ENCODE results near the gene UGT2B7. TPM values are rescaled to one million over a fixed set of nuclear protein-coding genes. Genes with fewer than 3 reads are reported as not detected.
"Not testable (repeated sequence)": the region's sequence is repeated elsewhere in the genome, so short reads cannot be mapped to it uniquely, and the experiment has no call there.

Gene UGT2B7
- total RNA-seq, 1 donor from 2014 or later: not detected

DNA sequence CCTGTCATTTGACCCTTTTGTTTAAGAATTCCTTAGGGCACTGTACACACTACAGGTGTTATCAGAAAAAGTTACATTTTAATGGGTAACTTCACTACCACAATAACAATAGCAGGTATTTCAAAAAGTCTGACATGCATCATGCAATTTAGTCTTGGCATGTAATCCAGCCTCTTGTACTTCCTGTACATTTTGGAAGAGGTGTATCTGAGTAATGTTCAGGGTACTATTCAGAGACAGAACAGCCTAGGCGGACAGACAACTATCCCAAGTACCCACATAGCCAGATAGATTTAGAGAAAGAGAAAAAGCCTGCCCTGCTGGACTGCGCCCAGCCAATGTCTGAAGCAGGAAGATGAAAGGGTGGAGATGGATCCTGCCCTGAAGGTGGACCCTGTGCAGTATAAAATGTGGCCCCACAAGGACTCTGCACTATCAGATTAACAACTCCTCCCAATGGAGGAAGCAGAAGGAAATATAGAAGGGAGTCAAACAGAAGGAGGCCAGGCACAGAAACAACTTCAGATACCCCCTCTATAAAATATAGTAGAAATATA is 8.5 kb downstream of the UGT2B7 start:
- no peaks in the 10 kb centered on the region for H3K36me3 Mint-ChIP-seq (ENCODE audit: low read depth, unreplicated experiment)
- H3K9me3 Mint-ChIP-seq (ENCODE audit: unreplicated experiment): no peaks in the 10 kb centered on the region
- TF ChIP-seq, protein P1, sequence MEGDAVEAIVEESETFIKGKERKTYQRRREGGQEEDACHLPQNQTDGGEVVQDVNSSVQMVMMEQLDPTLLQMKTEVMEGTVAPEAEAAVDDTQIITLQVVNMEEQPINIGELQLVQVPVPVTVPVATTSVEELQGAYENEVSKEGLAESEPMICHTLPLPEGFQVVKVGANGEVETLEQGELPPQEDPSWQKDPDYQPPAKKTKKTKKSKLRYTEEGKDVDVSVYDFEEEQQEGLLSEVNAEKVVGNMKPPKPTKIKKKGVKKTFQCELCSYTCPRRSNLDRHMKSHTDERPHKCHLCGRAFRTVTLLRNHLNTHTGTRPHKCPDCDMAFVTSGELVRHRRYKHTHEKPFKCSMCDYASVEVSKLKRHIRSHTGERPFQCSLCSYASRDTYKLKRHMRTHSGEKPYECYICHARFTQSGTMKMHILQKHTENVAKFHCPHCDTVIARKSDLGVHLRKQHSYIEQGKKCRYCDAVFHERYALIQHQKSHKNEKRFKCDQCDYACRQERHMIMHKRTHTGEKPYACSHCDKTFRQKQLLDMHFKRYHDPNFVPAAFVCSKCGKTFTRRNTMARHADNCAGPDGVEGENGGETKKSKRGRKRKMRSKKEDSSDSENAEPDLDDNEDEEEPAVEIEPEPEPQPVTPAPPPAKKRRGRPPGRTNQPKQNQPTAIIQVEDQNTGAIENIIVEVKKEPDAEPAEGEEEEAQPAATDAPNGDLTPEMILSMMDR (IDR thresholded peaks at IDR 0.05; ENCODE audit: unreplicated experiment): no peak

DNA sequence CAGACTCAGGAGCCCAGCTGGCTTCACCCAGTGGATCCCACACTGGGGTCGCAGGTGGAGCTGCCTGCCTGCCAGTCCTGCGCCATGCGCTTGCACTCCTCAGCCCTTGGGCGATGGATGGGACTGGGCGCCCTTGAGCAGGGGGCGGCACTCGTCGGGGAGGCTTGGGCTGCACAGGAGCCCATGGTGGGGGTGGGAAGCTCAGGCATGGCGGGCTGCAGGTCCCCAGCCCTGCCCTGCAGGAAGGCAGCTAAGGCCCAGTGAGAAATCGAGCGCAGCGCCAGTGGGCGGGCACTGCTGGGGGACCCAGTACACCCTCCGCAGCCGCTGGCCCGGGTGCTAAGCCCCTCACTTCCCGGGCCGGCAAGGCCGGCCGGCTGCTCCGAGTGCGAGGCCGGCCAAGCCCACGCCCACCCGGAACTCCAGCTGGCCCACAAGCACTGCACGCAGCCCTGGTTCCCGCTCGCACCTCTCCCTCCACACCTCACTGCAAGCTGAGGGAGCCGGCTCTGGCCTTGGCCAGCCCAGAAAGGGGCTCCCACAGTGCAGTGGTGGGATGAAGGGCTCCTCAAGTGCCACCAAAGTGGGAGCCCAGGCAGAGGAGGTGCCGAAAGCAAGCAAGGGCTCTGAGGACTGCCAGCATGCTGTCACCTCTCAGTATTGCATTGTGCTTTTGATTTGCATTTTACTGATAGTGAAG is 19.0 kb downstream of the UGT2B7 start:
- H3K27me3 Mint-ChIP-seq (ENCODE audit: unreplicated experiment); H3K9me3 Mint-ChIP-seq (ENCODE audit: unreplicated experiment); H3K27ac Mint-ChIP-seq (ENCODE audit: unreplicated experiment); H3K36me3 Mint-ChIP-seq (ENCODE audit: low read depth, unreplicated experiment); H3K4me3 Mint-ChIP-seq (ENCODE audit: unreplicated experiment); DNase-seq (ENCODE audit: low spot score): not testable (repeated sequence)
- H3K4me1 Mint-ChIP-seq (ENCODE audit: unreplicated experiment): peaks cover 15% of the 10 kb centered on the region

More for the DNA sequence above, 8.5 kb downstream of the UGT2B7 start:
- Mint-ChIP-seq H3K4me1 (ENCODE audit: unreplicated experiment) (no peaks in the 10 kb centered on the region), H3K27ac (ENCODE audit: unreplicated experiment) (no peak overlapping the region), H3K4me3 (ENCODE audit: unreplicated experiment) (no peak overlapping the region), H3K27me3 (ENCODE audit: unreplicated experiment) (peaks cover 2% of the 10 kb centered on the region)
- no peak for DNase-seq (ENCODE audit: low spot score)

DNA sequence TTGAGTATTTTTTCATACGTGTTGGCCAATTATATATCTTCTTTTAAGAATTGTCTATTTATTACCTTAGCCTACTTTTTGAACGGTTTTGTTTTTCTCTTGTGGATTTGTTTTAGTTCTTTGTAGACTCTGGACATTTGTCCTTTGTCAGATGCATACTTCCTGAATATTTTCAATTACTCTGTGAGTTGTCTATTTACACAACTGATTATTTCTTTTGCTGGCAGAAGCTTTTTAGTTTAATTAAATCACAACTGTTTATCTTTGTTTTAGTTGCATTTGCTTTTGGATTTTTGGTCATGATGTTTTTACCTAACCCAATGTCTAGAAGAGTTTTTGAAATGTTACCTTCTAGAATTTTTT is 19.6 kb downstream of the UGT2B7 start:
- Mint-ChIP-seq H3K9me3 (ENCODE audit: unreplicated experiment) (no peaks in the 10 kb centered on the region), H3K27me3 (ENCODE audit: unreplicated experiment) (peaks cover 2% of the 10 kb centered on the region), H3K4me3 (ENCODE audit: unreplicated experiment) (no peak overlapping the region), H3K27ac (ENCODE audit: unreplicated experiment) (peak overlapping the region; percentile 89), H3K36me3 (ENCODE audit: low read depth, unreplicated experiment) (no peaks in the 10 kb centered on the region), H3K4me1 (ENCODE audit: unreplicated experiment) (peaks cover 15% of the 10 kb centered on the region)
- TF ChIP-seq, protein P1 (IDR thresholded peaks at IDR 0.05; ENCODE audit: unreplicated experiment): no peak
- DNase-seq (ENCODE audit: low spot score): no peak

DNA sequence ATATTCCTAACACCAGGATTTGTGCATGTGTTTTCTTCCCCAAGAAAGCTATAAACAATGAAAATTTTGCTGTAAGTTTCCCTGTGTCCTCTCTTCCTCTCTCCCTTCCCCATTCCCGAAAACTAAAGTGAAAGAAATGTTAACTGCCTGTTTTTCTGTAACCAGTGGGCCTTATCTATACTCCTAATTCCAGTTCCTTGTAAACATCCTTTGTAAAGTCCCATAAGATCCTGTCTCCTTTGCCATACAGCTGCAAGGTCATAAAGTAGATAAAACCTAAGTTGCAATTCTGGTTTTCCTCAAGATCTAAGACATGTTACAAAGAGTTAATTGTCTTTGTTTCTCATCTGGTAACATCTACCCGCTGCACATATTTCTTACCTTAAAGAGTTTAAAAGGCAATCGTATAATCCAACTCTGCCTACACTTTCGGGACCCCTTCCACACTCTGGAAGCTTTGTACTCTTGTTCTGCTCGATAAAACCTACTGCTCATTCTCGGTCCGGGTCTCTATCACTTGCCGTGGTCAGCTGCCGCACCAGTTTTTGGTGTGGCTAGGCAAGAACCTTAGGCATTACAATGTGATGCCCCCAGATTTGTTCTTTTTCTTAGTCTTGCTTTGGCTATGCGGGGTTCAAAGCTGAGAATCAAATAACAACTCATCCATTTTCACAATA is 20.5 kb downstream of the UGT2B7 start:
- Mint-ChIP-seq H3K27me3 (ENCODE audit: unreplicated experiment) (peaks cover 2% of the 10 kb centered on the region), H3K4me1 (ENCODE audit: unreplicated experiment) (peaks cover 15% of the 10 kb centered on the region)

DNA sequence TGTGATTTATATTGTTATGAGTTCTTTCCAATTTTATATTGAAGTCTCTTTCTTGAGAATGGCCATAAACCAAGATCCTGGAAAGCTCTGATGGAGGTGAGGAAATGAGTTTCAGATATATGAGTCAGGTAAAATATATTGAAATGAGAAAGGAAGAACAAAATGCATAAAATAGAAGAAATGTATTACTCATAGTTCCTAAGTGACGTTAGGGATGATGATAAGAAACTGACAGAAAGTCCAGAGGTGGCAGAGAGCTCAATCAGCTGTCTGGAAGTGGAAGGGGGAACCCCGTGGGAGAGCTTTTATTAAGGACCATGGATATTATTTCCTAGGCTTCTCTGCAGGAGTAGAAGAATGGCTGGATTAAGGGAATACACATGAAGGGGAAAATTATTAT is 24.6 kb downstream of the UGT2B7 start:
- peaks cover 13% of the 10 kb centered on the region for H3K4me1 Mint-ChIP-seq (ENCODE audit: unreplicated experiment)
- no peak overlapping the region for H3K4me3 Mint-ChIP-seq (ENCODE audit: unreplicated experiment)
- no peaks in the 10 kb centered on the region for H3K36me3 Mint-ChIP-seq (ENCODE audit: low read depth, unreplicated experiment)
- DNase-seq (ENCODE audit: low spot score): no peak
- TF ChIP-seq, protein P1 (IDR thresholded peaks at IDR 0.05; ENCODE audit: unreplicated experiment): no peak
- no peak overlapping the region for H3K27ac Mint-ChIP-seq (ENCODE audit: unreplicated experiment)
- no peaks in the 10 kb centered on the region for H3K27me3 Mint-ChIP-seq (ENCODE audit: unreplicated experiment)
- no peaks in the 10 kb centered on the region for H3K9me3 Mint-ChIP-seq (ENCODE audit: unreplicated experiment)

More for the DNA sequence above, 20.5 kb downstream of the UGT2B7 start:
- Mint-ChIP-seq H3K4me3 (ENCODE audit: unreplicated experiment) (no peak overlapping the region), H3K27ac (ENCODE audit: unreplicated experiment) (peak overlapping the region; percentile 89), H3K9me3 (ENCODE audit: unreplicated experiment) (no peaks in the 10 kb centered on the region), H3K36me3 (ENCODE audit: low read depth, unreplicated experiment) (no peaks in the 10 kb centered on the region)
- no peak for DNase-seq (ENCODE audit: low spot score)
- TF ChIP-seq, protein P1 (IDR thresholded peaks at IDR 0.05; ENCODE audit: unreplicated experiment): no peak

Measured in endothelial cell (in vitro differentiated cells).